A673 (cell line): Measurements from ENCODE around the gene MRGPRF.

Experiments
- CTCF ChIP-seq: fragments of 300-800, 200-600 bp; sonication (generic); conservative IDR thresholded peaks from 2 replicates; pipeline ENCODE4 v1.5.1; 2017; ENCODE audit warnings: low read depth, mild to moderate bottlenecking, antibody characterized with exemption, low read length, moderate library complexity, mixed read lengths
- EZH2 ChIP-seq: fragments of 200-600 bp; sonication (generic); IDR thresholded peaks from 2 replicates; pipeline ENCODE4 v1.6.1; 2017; ENCODE audit warnings: borderline replicate concordance, low read depth, mild to moderate bottlenecking, mixed read lengths, antibody characterized with exemption, low read length; ENCODE audit not compliant: poor library complexity, severe bottlenecking

- TF ChIP-seq CTCF, result no peak
- TF ChIP-seq EZH2, result no peak
These were observed 23.0 kb downstream of the MRGPRF start for GRCh38 chr11:68989936-68990606.
